ENCODE results near the gene ZNF789.
A peak's percentile ranks its signal among the peaks of the same experiment; 100 is the strongest.

Gene ZNF789

DNA sequence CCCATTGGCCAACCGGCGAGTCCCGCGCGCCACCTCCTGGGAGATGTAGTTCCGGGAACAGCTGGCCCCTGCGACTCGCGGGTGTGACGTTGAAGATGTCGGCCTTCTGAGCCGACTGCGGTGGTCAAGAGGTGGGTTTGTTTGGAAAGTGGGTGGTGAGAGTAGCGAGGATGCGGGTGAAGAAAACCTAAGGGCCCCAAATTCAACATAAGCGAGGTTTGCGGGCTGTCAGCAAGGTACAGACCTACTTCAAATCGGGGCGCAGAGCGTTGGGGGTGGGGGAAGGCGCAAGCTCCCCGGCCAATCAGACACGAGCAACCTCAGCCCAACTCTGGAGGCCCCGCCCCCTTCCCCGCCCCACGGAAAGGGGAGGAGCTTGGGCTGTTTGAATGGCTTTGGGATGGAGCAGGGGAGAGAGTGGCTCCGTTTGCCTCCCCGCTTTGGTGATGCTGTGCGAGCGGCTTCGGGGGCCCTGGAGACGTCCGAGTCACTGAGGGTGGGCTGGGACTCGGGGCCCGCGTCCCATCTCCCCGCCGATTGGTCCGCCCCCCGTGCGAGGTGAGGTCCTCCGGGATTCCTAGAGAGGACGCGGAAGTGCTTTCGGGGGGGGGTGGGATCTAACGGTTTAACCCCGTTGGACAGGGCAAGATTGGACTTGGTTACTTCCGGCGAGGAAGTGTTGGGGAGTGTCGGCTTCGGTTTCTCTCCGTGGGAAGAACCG lies 32.1 kb downstream of the ZNF789 start, which contains the start of gene ZKSCAN5:
Gene ZKSCAN5 (plus strand): TSS at position 60 of the 721 bp plus-strand sequence. CDS start 1,383 bp downstream, outside the sequence.
- peak; percentile 98 for DNase-seq (ENCODE audit: low spot score)

DNA sequence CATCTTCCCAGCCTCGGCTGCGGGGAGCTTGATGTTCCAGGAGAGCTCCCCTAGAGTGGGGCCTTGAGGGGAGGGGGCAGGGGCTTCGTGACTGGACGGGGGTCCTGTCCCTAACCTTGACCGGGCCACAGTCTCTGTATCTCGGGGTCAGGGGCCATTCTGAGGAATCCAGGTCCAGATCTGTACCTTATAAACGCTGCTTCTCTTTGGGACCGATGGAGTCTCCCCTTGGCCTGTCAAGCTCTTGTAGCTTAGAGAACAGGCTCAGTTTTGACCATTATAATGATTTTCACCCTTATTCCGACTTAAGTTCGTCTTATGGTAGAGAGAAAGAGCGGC lies 32.6 kb downstream of the ZNF789 start:
- DNase-seq (ENCODE audit: low spot score) = no peak

DNA sequence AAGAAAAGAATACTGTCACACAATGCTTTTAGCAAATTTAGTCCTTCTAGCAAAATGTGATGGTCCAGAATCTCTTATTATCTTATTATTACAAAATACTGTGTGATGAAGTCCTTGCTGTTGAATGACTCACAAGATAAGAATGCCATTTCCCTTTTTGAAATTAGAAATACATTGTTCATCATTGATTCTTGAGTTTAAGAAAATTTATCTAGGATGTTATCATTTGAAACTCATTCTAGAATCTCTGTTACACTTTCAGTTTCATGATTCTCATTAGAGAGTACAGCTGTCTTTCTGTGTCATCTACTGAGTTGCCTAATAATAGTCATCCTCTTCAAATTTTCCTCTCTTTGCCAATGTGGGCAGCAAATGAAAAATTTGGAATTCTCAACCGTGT lies 41.4 kb downstream of the ZNF789 start:
- DNase-seq (ENCODE audit: low spot score) = no peak

DNA sequence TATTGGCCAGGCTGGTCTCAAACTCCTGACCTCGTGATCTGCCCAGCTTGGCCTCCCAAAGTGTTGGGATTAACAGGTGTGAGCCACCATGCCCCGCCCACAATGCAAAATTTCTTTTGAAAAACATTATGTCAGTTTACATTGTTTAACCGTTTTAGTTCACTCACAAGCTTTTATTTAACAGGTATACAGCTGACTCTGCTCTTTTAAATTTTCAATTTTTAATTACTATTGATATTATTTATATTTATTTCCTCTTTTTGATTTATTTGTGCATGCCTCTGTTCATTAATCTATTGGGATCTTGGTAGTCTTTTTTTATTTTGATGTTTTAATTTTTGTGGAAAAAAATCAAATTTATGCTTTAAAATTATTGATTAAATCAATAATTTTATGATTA lies 48.7 kb downstream of the ZNF789 start:
- no peak for DNase-seq (ENCODE audit: low spot score)

DNA sequence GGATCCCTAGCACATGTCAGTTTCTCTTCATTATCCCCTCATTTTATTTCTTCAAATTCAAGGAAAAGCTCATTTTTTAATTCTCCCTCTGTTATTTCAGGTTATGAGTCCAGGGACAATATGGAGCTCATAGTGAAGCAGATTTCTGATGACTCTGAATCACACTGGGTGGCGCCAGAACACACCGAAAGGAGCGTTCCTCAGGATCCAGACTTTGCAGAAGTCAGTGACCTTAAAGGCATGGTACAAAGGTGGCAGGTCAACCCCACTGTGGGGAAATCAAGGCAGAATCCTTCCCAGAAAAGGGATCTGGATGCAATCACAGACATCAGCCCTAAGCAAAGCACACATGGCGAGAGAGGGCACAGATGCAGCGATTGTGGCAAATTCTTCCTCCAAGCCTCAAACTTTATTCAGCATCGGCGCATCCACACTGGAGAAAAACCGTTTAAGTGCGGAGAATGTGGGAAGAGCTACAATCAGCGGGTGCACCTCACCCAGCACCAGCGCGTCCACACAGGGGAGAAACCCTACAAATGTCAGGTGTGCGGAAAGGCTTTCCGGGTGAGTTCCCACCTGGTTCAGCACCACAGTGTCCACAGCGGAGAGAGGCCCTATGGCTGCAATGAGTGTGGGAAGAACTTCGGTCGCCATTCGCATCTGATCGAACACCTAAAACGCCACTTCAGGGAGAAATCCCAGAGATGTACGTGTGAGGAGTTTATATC lies 53.2 kb downstream of the ZNF789 start:
- no peak for DNase-seq (ENCODE audit: low spot score)

DNA sequence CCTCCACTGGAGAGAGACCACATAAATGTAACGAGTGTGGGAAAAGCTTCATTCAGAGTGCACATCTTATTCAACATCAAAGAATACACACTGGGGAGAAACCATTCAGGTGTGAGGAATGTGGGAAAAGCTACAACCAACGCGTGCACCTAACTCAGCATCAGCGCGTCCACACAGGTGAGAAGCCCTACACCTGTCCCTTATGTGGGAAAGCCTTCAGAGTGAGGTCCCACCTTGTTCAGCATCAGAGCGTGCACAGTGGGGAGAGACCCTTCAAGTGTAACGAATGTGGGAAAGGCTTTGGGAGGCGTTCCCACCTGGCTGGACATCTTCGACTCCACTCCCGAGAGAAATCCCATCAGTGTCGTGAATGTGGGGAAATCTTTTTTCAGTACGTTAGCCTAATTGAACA lies 58.7 kb downstream of the ZNF789 start:
- DNase-seq (ENCODE audit: low spot score) = no peak

DNA sequence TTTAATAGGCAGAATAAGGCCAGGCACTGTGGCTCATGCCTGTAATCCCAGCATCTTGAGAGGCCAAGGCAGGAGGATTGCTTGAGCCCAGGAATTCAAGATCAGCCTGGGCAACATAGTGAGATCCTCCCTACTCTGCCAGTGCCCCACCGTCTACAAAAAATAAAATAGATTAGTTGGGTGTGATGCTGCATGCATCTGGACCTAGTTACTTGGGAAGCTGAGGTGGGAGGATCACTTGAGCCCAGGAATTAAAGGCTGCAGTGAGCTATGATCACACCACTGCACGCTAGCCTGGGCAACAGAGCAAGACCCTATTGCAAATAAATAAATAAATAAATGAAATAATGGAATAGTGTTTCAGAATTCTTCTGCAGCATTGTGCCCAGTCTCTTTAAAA lies 63.0 kb downstream of the ZNF789 start:
- no peak for DNase-seq (ENCODE audit: low spot score)
